Body of pancreas (tissue), 4 donors: ENCODE results near the gene CCSER1.

Source experiments
- POLR2A ChIP-seq, 3 donors: fragments of 450-650 bp; IDR thresholded peaks; one replicate each; pipeline ENCODE4 v1.6.1; 2016; ENCODE audit warnings: antibody characterized with exemption in 3 of 3, mild to moderate bottlenecking in 2 of 3
- TF ChIP-seq, protein P1 (sequence below), 7 experiments: fragments of 450-650 bp in 4 of 7; fragments of 200-600 bp in 3 of 7; sonication (generic) in 3 of 7; IDR thresholded peaks; one replicate each; pipeline ENCODE4 v1.5.1; 2016 to 2019; ENCODE audit warnings: antibody characterized with exemption in 7 of 7

GRCh38 chr4:90745176-90745575, 618.0 kb downstream of the CCSER1 start:
- no peak for TF ChIP-seq POLR2A (IDR thresholded peaks at IDR 0.05)
- TF ChIP-seq, protein P1, sequence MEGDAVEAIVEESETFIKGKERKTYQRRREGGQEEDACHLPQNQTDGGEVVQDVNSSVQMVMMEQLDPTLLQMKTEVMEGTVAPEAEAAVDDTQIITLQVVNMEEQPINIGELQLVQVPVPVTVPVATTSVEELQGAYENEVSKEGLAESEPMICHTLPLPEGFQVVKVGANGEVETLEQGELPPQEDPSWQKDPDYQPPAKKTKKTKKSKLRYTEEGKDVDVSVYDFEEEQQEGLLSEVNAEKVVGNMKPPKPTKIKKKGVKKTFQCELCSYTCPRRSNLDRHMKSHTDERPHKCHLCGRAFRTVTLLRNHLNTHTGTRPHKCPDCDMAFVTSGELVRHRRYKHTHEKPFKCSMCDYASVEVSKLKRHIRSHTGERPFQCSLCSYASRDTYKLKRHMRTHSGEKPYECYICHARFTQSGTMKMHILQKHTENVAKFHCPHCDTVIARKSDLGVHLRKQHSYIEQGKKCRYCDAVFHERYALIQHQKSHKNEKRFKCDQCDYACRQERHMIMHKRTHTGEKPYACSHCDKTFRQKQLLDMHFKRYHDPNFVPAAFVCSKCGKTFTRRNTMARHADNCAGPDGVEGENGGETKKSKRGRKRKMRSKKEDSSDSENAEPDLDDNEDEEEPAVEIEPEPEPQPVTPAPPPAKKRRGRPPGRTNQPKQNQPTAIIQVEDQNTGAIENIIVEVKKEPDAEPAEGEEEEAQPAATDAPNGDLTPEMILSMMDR (IDR thresholded peaks at IDR 0.05): no peak
